ENCODE data around the gene TRMT112.

GRCh38 chr11:64290352-64291261 lies 26.8 kb downstream of the TRMT112 start:
- TF ChIP-seq POLR2A (IDR thresholded peaks at IDR 0.05), result no peak
- TF ChIP-seq CTCF (IDR thresholded peaks at IDR 0.05), result no peak
- no peak for TF ChIP-seq POLR2AphosphoS5 (IDR thresholded peaks at IDR 0.05)
